Neural cell (in vitro differentiated cells): ENCODE measurements around the gene TMEM252. TPM values are rescaled to one million over a fixed set of nuclear protein-coding genes. Genes with fewer than 3 reads are reported as not detected.

Experiments used
- H2AFZ ChIP-seq: fragments of 200-600, 300-800 bp; sonication (generic), shearing (Covaris generic); 2 replicates; pipeline ENCODE4 v1.6.0; 2014; ENCODE audit warnings: low read depth, mild to moderate bottlenecking, antibody characterized with exemption, low read length, moderate library complexity
- H3F3A ChIP-seq: fragments of 200-600 bp; shearing (Covaris generic); 2 replicates; pipeline ENCODE4 v1.6.1; 2016; ENCODE audit warnings: mild to moderate bottlenecking, moderate library complexity, mixed read lengths, antibody characterized with exemption, low read length; ENCODE audit not compliant: insufficient read depth, poor library complexity, severe bottlenecking
- H3K27ac ChIP-seq: fragments of 200-600, 300-800 bp; sonication (generic), shearing (Covaris generic); 2 replicates; pipeline ENCODE4 v1.5.1; 2014; ENCODE audit warnings: mild to moderate bottlenecking, low read length, moderate library complexity
- H3K27me3 ChIP-seq: fragments of 300-800, 200-600 bp; sonication (generic), shearing (Covaris generic); 2 replicates; pipeline ENCODE4 v1.6.0; 2014; ENCODE audit warnings: mild to moderate bottlenecking, low read depth, low read length, moderate library complexity; ENCODE audit not compliant: insufficient read depth
- H3K36me3 ChIP-seq: fragments of 300-800, 200-600 bp; sonication (generic), shearing (Covaris generic); 2 replicates; pipeline ENCODE4 v1.5.1; 2014; ENCODE audit warnings: mild to moderate bottlenecking, antibody characterized with exemption, low read length, moderate library complexity; ENCODE audit not compliant: insufficient read depth
- H3K4me2 ChIP-seq: fragments of 300-800, 200-600 bp; sonication (generic), shearing (Covaris generic); 2 replicates; pipeline ENCODE4 v1.6.0; 2014; ENCODE audit warnings: mild to moderate bottlenecking, low read length
- H3K4me3 ChIP-seq: fragments of 300-800, 200-600 bp; sonication (generic), shearing (Covaris generic); 2 replicates; pipeline ENCODE4 v1.5.1; 2014; ENCODE audit warnings: mild to moderate bottlenecking, low read length, moderate library complexity
- H3K79me2 ChIP-seq: fragments of 200-600 bp; shearing (Covaris generic); replicated peaks from 2 replicates; pipeline ENCODE4 v1.6.0; 2014; ENCODE audit warnings: mild to moderate bottlenecking, low read length, moderate library complexity; ENCODE audit not compliant: insufficient read depth
- H3K9ac ChIP-seq: fragments of 300-800, 200-600 bp; sonication (generic), shearing (Covaris generic); 2 replicates; pipeline ENCODE4 v1.6.1; 2016; ENCODE audit warnings: mild to moderate bottlenecking, low read length, mixed read lengths
- H3K9me2 ChIP-seq: fragments of 200-600 bp; shearing (Covaris generic); 2 replicates; pipeline ENCODE4 v1.6.1; 2016; ENCODE audit warnings: mild to moderate bottlenecking, low read length, mixed read lengths; ENCODE audit not compliant: insufficient read depth
- H3K9me3 ChIP-seq: fragments of 200-600, 300-800 bp; sonication (generic), shearing (Covaris generic); 2 replicates; pipeline ENCODE4 v1.6.1; 2016; ENCODE audit warnings: mild to moderate bottlenecking, mixed run types, low read length, moderate library complexity, mixed read lengths
- H4K20me1 ChIP-seq: fragments of 200-600 bp; shearing (Covaris generic); 2 replicates; pipeline ENCODE4 v1.6.1; 2016; ENCODE audit warnings: mild to moderate bottlenecking, mixed run types; ENCODE audit not compliant: insufficient read depth
- EP300 ChIP-seq: fragments of 450-650 bp; conservative IDR thresholded peaks from 2 replicates; pipeline ENCODE4 v1.6.1; 2014; ENCODE audit warnings: antibody characterized with exemption, mild to moderate bottlenecking, moderate library complexity; ENCODE audit not compliant: poor library complexity, severe bottlenecking
- EZH2 ChIP-seq: fragments of 200-600, 300-800 bp; shearing (Covaris generic), sonication (generic); IDR thresholded peaks from 2 replicates; pipeline ENCODE4 v1.6.1; 2014; ENCODE audit warnings: antibody characterized with exemption, low read length, borderline replicate concordance, mild to moderate bottlenecking; ENCODE audit not compliant: insufficient read depth, poor library complexity, severe bottlenecking
- MXI1 ChIP-seq: fragments of 450-650 bp; conservative IDR thresholded peaks from 2 replicates; pipeline ENCODE4 v1.6.1; 2014; ENCODE audit warnings: antibody characterized with exemption, mild to moderate bottlenecking; ENCODE audit not compliant: poor library complexity, severe bottlenecking
- RAD21 ChIP-seq: fragments of 450-650 bp; conservative IDR thresholded peaks from 2 replicates; pipeline ENCODE4 v1.6.1; 2014; ENCODE audit warnings: antibody characterized with exemption, mild to moderate bottlenecking, moderate library complexity
- SMC3 ChIP-seq: fragments of 450-650 bp; conservative IDR thresholded peaks from 2 replicates; pipeline ENCODE4 v1.6.1; 2014; ENCODE audit warnings: antibody characterized with exemption, mild to moderate bottlenecking, moderate library complexity; ENCODE audit not compliant: poor library complexity
- TAF1 ChIP-seq: IDR thresholded peaks from 2 replicates; pipeline ENCODE4 v1.6.1; 2012; ENCODE audit warnings: low read depth
- polyA plus RNA-seq: library from polyadenylated mRNA; depleted of rRNA; stranded (reverse); fragments of >200 nt; gene quantifications from 2 replicates; pipeline ENCODE4 v1.2.3, GENCODE V29; 2014
- TF ChIP-seq, protein P1 (sequence below): fragments of 450-650 bp; IDR thresholded peaks from 2 replicates; pipeline ENCODE4 v1.5.1; 2014; ENCODE audit warnings: antibody characterized with exemption, mild to moderate bottlenecking, moderate library complexity; ENCODE audit not compliant: poor library complexity, severe bottlenecking
- TF ChIP-seq, protein P2 (sequence below): IDR thresholded peaks from 2 replicates; pipeline ENCODE4 v1.6.1; 2012; ENCODE audit warnings: borderline replicate concordance

The TMEM252 gene
- polyA plus RNA-seq, 1 donor from 2014 or later: not detected

DNA sequence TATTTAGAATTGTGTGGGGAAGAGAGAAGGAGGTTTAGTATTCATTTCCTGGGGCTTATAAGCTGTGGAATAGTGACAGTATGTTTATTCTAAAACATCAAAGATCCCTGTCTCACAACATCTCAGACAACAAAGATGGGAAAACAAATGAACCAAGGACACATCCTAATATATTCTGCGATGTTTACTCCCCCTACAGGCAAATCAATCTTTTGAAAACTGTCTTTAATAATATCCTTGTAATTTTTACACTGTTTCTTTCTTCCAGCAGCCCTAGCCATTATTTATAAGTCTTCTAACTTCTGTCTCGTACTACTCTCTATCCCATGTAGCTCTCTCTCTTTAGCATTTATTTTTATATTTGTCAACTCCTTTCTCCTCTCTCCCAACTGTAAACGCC lies 33.5 kb upstream of the TMEM252 start:
- Histone ChIP-seq H4K20me1 (no peaks in the 10 kb centered on the region), H3K27me3 (no peaks in the 10 kb centered on the region), H3K36me3 (no peaks in the 10 kb centered on the region), H3K9me3 (no peaks in the 10 kb centered on the region), H2AFZ (no peak overlapping the region), H3K4me3 (no peak overlapping the region), H3F3A (no peaks in the 10 kb centered on the region), H3K9ac (no peak overlapping the region), H3K9me2 (no peaks in the 10 kb centered on the region), H3K27ac (no peak overlapping the region), H3K79me2 (no peaks in the 10 kb centered on the region), H3K4me2 (no peak overlapping the region)
- no peak for TF ChIP-seq EZH2
- TF ChIP-seq, protein P1, sequence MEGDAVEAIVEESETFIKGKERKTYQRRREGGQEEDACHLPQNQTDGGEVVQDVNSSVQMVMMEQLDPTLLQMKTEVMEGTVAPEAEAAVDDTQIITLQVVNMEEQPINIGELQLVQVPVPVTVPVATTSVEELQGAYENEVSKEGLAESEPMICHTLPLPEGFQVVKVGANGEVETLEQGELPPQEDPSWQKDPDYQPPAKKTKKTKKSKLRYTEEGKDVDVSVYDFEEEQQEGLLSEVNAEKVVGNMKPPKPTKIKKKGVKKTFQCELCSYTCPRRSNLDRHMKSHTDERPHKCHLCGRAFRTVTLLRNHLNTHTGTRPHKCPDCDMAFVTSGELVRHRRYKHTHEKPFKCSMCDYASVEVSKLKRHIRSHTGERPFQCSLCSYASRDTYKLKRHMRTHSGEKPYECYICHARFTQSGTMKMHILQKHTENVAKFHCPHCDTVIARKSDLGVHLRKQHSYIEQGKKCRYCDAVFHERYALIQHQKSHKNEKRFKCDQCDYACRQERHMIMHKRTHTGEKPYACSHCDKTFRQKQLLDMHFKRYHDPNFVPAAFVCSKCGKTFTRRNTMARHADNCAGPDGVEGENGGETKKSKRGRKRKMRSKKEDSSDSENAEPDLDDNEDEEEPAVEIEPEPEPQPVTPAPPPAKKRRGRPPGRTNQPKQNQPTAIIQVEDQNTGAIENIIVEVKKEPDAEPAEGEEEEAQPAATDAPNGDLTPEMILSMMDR: no peak
- TF ChIP-seq RAD21: no peak
- TF ChIP-seq, protein P2, sequence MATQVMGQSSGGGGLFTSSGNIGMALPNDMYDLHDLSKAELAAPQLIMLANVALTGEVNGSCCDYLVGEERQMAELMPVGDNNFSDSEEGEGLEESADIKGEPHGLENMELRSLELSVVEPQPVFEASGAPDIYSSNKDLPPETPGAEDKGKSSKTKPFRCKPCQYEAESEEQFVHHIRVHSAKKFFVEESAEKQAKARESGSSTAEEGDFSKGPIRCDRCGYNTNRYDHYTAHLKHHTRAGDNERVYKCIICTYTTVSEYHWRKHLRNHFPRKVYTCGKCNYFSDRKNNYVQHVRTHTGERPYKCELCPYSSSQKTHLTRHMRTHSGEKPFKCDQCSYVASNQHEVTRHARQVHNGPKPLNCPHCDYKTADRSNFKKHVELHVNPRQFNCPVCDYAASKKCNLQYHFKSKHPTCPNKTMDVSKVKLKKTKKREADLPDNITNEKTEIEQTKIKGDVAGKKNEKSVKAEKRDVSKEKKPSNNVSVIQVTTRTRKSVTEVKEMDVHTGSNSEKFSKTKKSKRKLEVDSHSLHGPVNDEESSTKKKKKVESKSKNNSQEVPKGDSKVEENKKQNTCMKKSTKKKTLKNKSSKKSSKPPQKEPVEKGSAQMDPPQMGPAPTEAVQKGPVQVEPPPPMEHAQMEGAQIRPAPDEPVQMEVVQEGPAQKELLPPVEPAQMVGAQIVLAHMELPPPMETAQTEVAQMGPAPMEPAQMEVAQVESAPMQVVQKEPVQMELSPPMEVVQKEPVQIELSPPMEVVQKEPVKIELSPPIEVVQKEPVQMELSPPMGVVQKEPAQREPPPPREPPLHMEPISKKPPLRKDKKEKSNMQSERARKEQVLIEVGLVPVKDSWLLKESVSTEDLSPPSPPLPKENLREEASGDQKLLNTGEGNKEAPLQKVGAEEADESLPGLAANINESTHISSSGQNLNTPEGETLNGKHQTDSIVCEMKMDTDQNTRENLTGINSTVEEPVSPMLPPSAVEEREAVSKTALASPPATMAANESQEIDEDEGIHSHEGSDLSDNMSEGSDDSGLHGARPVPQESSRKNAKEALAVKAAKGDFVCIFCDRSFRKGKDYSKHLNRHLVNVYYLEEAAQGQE: no peak
- no peak for TF ChIP-seq TAF1

DNA sequence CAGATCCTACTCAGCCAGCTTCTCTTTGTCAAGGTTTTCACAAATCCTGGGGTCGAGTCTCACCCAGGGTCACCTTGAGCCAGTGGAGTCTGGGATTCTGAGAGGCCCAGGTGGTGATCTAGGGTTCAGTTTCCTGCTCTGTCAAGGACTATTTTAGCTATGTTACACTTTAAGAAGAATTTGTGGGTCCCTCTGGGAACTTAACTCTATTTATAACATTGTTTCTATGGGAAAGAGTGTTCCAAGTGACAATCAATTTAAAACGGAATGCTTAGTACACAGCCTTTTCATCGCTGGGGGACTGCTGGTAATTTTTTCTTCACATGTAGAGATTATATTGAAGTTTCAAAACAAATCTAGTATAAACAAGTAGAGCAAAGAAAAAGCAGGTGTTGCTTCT lies 26.9 kb upstream of the TMEM252 start:
- no peaks in the 10 kb centered on the region for H3K9me3 ChIP-seq
- no peak overlapping the region for H3K27ac ChIP-seq
- no peak overlapping the region for H2AFZ ChIP-seq
- H3K36me3 ChIP-seq: no peaks in the 10 kb centered on the region
- no peak overlapping the region for H3K4me3 ChIP-seq
- H3K79me2 ChIP-seq: no peaks in the 10 kb centered on the region
- no peaks in the 10 kb centered on the region for H3K9me2 ChIP-seq
- no peak overlapping the region for H3K4me2 ChIP-seq
- no peaks in the 10 kb centered on the region for H3F3A ChIP-seq
- no peaks in the 10 kb centered on the region for H3K27me3 ChIP-seq
- no peak overlapping the region for H3K9ac ChIP-seq
- H4K20me1 ChIP-seq: no peaks in the 10 kb centered on the region
- TF ChIP-seq, protein P2: no peak
- TF ChIP-seq SMC3 (no peak), EP300 (no peak), MXI1 (no peak)
